K562 (cell line): ENCODE measurements around the gene KCNH2. TPM values are rescaled to one million over a fixed set of nuclear protein-coding genes. Genes with fewer than 3 reads are reported as not detected.

Experiments
- CXXC5 ChIP-seq: fragments of 250-450 bp; sonication (Bioruptor Pico); IDR thresholded peaks from 2 replicates; pipeline ENCODE4 v1.8.0; 2022; ENCODE audit warnings: inconsistent platforms, mild to moderate bottlenecking, moderate library complexity
- HDAC3 ChIP-seq: fragments of 450-650 bp; IDR thresholded peaks from 2 replicates; pipeline ENCODE4 v1.6.1; 2018; ENCODE audit warnings: borderline replicate concordance, mild to moderate bottlenecking, moderate library complexity; ENCODE audit not compliant: partially characterized antibody
- KLF13 ChIP-seq: fragments of 450-650 bp; IDR thresholded peaks from 2 replicates; pipeline ENCODE4 v1.6.1; 2016; ENCODE audit warnings: missing genetic modification characterization, low read depth, mild to moderate bottlenecking, missing compliant biosample characterization, moderate library complexity, borderline replicate concordance
- TCF7 ChIP-seq: sonication (generic); IDR thresholded peaks from 2 replicates; pipeline ENCODE4 v1.6.1; 2016; ENCODE audit warnings: antibody characterized with exemption, borderline replicate concordance
- VEZF1 ChIP-seq: fragments of 200-800 bp; sonication (Bioruptor generic); IDR thresholded peaks from 2 replicates; pipeline ENCODE4 v1.6.1; 2017; ENCODE audit warnings: missing genetic modification characterization, missing compliant biosample characterization
- ZFX ChIP-seq: sonication (generic); formaldehyde crosslinking; IDR thresholded peaks from 2 replicates; pipeline ENCODE4 v1.8.0; 2022; ENCODE audit warnings: mild to moderate bottlenecking, missing genetic modification reagents, moderate library complexity
- ZNF121 ChIP-seq: sonication (generic); formaldehyde crosslinking; conservative IDR thresholded peaks from 2 replicates; pipeline ENCODE4 v1.8.0; 2022; ENCODE audit warnings: missing genetic modification reagents
- ZNF407 ChIP-seq: fragments of 450-650 bp; IDR thresholded peaks from 2 replicates; pipeline ENCODE4 v1.6.1; 2016; ENCODE audit warnings: low read depth
- ZNF699 ChIP-seq: fragments of 250-450 bp; sonication (Bioruptor Pico); IDR thresholded peaks from 2 replicates; pipeline ENCODE4 v1.8.0; 2021; ENCODE audit warnings: mild to moderate bottlenecking, moderate library complexity; ENCODE audit not compliant: insufficient replicate concordance
- polyA plus RNA-seq, 8 experiments: library from polyadenylated mRNA; depleted of rRNA in 4 of 8; stranded (reverse) in 5 of 8; unstranded in 3 of 8; fragments of >200 nt; fragmentation: Nextera tagmentation in 2 of 8; fragmentation: Illumina TruSeq in 1 of 8; extraction: Ambion mirVana in 2 of 8; extraction: Trizol in 1 of 8; gene quantifications; 2 replicates each; pipeline versions ENCODE4 v1.2.1 to v1.2.3, GENCODE V29; 2011 to 2014; ENCODE audit warnings: inconsistent platforms in 1 of 8, missing spikeins in 1 of 8
- total RNA-seq, 7 experiments: library from RNA; depleted of rRNA in 6 of 7; stranded (reverse); fragments of >200 nt in 6 of 7; fragmentation: Illumina TruSeq in 2 of 7; extraction: Trizol in 2 of 7; gene quantifications; 2 replicates each; pipeline versions ENCODE4 v1.2.1 to v1.2.3, GENCODE V29; 2011 to 2021; ENCODE audit warnings: low replicate concordance in 1 of 7

The KCNH2 gene
- total and polyA plus RNA-seq, 9 of the 15 experiments (the other 6 are each of a cell fraction or from before 2014, with no cell fraction given): 18.1 to 368 (median 218) TPM

- TF ChIP-seq TCF7: no peak
- TF ChIP-seq HDAC3: no peak
- TF ChIP-seq ZFX: no peak
- no peak for TF ChIP-seq ZNF699
- TF ChIP-seq ZNF121: no peak
- TF ChIP-seq KLF13 (tag): no peak
- no peak for TF ChIP-seq VEZF1 (CRISPR knock-in tag)
- no peak for TF ChIP-seq CXXC5 (CRISPR knock-in tag)
- no peak for TF ChIP-seq ZNF407
Measured at GRCh38 chr7:150967349-150967748, 10.8 kb downstream of the KCNH2 start (continued).
